Daoy (cell line): Measurements from ENCODE around the gene MAN2C1. TPM values are rescaled to one million over a fixed set of nuclear protein-coding genes. Genes with fewer than 3 reads are reported as not detected.
"Not testable (repeated sequence)": the region's sequence is repeated elsewhere in the genome, so short reads cannot be mapped to it uniquely, and the experiment has no call there.

Source experiments
- DNase-seq: peaks from one replicate; pipeline ENCODE4 v3.0.0-alpha.2; 2015; ENCODE audit warnings: low read depth
- total RNA-seq: library from RNA; depleted of rRNA; stranded (reverse); fragments of >200 nt; shearing (Covaris generic); gene quantifications from 2 replicates; pipeline ENCODE4 v1.2.3, GENCODE V29; 2014; rRNA removed

The MAN2C1 gene
- 77.1 and 77.9 TPM in 2 replicates for total RNA-seq

DNA sequence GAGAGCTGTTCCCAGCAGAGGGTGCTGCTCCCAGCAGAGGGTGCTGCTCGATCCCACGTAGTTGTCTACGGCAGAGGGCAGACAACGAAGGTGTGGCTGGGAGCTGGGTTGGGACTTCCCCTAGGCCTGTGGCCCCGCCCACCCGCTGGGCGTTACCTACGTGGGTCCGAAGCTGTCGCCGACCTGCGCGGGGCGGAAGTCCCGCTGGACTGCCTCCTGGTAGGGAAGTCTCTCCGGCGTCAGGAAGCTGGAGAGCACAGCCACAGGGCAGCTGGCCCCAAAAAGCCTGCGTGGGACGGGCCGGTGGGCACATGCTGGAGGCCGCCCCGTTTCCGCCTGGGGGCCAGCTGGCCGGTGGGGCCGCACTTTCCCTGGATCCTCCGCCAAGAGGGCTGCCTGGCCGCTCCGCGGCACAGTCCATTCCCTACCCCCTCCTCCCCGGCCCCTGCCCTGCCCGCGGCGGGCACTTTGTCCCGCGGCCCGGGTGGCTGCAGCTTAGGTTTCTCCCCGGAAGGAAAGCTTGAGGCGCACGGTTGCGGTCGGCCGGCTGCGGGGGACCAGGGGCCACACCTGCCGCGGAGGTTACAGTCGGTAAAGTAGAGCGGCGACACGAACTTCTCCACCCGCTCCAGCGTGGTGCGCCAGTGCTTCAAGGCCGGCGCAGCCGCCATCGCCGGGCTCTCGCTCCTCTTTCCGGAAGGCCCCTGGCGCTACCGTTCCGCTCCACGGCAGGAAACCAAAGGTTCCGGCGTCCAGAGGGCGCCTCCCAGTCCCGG lies at the start of gene MAN2C1:
Gene MAN2C1 (minus strand): TSS at position 695 of the 776 bp plus-strand sequence. CDS start 24 bp downstream, at position 671.
- DNase-seq, result peak; percentile 97

- DNase-seq, result no peak
Observed at GRCh38 chr15:75416584-75416983, 48.2 kb upstream of the MAN2C1 start.

DNA sequence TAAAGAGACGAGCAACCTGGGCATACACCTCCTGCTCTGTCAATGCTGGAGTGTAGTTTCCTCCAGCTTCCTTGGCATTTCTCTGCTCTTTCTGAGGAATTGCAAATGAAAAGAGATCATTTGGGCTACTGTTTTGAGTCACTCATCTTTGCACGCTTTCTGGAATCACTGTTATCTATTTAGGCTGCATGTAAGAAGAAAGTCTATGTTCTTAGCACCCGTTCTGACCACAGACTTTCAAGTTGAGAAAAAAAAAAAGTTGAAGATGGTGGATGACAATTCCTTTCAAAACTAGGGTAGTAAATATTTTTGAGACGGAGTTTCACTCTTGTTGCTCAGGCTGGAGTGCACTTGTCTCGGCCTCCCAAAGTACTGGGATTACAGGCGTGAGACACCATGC lies 41.8 kb upstream of the MAN2C1 start:
- DNase-seq, result no peak

DNA sequence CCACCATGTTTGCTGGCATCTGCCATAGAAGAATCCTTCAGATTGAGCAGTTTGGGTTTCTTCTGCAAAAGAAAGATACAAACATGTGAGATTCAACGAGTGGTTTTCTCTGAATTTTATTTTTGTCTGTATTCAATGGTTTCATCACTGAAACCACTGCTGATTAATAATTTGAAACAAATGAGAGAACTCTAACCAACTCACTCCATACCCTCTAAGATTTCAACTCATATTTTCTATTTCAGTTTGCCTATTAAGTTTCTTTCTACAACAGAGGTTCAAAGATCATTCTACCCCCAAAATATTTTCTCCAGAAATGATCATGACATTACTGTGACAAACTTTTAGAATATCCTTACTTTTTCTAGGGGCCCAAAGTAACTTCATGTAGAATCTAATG lies 38.7 kb upstream of the MAN2C1 start:
- no peak for DNase-seq

DNA sequence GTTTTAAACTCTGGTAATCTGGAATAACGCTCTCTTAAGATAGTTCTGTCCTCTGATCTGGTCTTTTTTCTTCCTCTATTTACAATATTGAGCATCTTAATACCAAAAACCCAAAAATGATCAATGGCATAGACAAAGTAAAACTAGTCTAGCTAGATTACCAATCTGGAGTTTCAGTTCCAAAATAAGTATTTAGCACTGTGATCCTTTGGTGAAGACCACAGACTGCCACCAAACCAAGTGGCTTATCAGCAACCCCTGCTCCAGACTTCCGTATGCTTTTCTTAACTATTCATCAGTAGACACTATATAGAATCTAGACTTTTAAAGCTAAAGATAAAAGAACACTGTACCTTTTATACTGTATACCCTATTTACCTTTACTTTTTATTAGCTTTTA lies 35.5 kb upstream of the MAN2C1 start:
- DNase-seq, result no peak

GRCh38 chr15:75397494-75397893 lies 29.1 kb upstream of the MAN2C1 start:
- no peak for DNase-seq

DNA sequence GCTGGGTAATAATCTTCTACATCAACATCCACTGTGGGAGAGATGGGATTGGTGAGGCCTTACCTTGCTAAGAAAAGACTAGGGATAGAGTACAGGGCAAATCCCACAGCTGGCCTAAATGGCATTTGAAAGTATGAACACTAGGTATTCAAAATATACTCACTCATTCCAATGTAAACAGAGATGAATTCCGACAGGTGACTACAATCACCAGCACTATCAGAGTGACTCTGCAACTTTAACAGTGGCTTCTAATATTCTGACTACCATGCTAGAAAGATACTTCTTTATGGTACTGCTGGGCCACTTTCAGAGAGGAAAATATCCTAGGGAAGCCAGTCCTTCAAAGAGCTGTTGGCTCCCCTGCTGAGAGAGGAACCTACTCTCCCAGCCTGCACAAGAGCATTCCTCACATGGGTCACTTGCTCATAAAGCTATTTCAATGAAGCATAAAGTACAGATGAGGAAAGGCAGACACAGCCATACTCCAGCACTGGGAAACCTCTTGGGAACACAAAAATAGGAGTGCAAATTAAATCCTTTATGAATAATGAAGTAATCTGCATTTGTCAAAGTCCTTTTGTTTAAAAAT lies 21.5 kb upstream of the MAN2C1 start:
- no peak for DNase-seq

DNA sequence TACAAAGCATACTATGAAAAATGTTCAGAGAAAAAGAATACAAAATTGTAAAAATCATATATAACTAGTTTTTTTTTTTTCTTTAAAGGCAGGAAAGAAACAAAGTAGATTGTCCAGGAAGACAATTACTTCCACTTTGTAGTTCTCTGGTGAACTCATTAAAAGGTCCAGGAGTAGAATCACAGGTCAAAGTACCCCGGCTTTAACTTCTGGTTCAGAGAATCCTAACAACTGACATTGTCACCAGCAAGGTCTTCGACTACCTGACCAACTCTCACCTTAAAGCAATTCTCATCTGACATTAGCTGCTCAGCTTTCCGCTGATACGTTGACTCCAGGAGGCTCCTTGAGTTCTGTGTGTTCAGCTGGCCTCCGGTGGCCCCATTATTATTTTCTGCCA lies 15.6 kb upstream of the MAN2C1 start:
- not testable (repeated sequence) for DNase-seq

GRCh38 chr15:75380773-75381172 lies 12.4 kb upstream of the MAN2C1 start:
- DNase-seq, result no peak

DNA sequence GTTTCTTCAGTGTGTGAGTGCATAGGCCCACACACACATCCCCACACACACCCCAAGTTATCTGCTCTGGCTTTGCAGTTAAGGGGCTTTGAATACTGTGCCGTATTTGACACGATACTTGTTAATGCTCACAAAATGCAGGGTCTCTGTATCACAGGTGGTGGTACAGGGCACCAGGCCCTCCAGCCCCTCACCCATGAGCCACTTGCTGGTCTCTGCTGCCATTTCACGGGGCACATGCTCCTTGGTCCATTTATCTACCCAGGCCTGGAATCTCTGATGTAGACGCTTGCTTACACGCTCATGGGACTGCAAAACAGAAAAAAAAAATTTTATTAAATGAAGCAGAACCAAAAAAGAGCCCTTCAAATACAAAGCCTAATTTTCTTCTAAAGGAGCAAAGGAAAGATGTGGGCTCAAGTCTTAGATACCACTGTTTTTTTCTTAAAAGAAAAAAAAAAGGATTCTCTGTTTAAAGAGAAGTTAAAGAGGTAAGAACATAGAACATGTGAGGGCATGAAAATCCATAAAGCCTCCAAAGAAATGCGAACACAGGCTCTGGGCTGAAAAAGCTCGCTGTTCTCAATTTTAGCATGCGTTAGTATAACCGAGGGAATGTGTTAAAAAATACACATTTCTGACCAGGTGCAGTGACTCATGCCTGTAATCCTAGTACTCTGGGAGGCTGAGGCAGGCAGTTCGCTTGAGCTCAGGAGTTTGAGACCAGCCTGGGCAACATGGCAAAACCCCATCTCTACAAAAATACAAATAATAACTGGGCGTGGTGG lies 3.7 kb upstream of the MAN2C1 start:
- DNase-seq, result no peak

- DNase-seq, result no peak
Observed at GRCh38 chr15:75371486-75371885, 3.1 kb upstream of the MAN2C1 start.

DNA sequence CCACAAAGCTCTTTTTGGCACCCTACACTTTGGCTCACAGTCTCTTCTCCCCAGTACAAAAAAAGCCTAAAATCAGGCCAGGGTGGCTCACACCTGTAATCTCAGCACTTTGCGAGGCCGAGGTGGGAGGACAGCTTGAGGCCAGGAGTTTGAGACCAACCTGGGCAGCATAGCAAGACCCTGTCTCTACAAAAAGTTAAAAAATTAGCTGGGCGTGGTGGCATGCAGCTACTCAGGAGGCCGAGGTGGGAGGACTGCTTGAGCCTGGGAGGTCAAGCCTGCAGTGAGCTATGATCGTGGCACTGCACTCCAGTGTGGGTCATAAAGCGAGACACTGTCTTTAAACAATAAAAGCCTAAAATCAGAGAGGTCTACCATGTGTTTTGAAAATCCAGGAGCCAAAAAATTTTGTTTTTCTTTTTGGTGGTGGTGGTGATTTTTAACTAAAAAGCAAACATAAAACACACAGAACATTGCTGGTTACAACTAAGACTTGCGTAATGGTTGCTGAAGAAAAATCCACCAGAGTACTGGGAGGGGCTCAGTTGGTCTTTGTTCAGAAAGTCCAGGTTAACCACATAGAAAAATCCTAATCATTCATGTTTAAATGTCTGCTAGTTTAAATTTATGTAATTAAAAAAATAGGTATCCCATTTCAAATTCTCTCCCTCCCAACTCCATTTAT lies 1.6 kb upstream of the MAN2C1 start:
- DNase-seq, result no peak

DNA sequence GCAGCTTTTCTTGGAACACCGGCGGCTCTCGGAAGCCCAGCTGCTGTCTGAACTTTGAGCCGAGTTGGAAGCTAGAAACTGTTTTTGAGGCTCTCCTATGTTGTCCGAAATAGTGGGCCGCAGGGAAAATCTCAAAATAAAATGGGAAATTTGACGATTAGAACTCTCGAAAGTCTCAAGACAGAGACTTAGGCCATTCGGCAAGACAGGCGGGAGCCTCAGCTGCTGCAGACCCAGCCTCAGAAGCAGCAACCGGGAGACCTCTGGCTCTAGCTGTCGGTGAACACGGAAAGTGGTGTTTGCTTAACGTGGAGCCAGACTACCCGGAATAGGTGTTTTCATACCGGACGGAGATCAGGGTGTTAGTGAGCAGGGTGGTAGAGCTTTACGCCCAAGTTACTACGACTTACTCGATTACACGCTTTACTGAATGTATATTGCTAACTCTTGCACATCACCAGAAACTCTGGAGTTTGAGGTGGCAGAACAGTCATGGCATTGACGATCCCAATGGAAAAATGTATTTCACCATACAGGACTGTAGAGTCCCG lies 357 bp upstream of the MAN2C1 start:
- DNase-seq, result no peak

DNA sequence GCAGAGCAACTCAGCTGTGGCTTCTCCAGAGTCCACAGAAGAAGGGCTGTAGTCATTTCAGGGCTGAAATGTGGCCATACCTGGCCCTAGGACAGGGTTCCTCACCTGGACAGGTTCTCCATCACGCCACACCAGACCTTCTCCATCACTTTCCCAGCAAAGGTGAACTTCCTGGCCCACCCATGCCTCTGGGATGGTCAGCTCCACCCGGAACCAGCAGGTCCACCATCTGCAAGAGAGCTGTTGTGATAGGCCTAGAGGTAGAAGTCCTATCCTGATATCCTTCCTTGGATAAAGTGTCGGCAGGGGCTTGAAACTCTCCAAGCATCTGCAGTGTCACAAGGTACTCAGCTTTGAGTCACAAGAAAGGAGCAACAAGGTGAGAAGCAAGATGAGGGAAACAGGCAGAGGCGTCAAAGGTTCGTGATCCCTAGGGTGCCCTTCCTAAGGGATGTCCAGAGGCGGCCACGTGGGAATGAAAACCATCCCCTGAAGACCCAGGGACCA lies 948 bp downstream of the MAN2C1 start:
- no peak for DNase-seq

- DNase-seq, result no peak
Observed at GRCh38 chr15:75367006-75367405, 1.4 kb downstream of the MAN2C1 start.

- DNase-seq, result no peak
Observed at GRCh38 chr15:75366163-75366562, 2.2 kb downstream of the MAN2C1 start.

DNA sequence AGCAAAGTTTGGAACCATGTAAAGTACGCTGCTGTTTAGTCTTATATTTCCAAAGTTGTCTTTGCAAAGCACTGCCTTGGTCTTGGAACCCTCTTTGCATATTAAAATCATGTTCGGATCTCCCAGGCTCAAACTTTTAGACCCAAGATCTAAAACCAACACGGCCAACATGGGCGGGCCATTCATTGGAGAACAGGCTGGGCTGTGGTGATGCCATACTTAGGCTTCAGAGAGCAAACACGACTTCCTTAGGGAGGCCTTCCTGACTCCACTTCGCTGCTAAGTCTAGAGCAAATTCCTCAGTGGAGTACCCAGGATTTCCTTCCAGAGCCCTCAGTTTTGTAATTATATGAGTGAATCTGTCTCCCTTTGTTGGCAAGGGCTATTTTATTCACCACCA lies 3.5 kb downstream of the MAN2C1 start:
- DNase-seq, result no peak

- no peak for DNase-seq
Observed at GRCh38 chr15:75363786-75364185, 4.6 kb downstream of the MAN2C1 start.

DNA sequence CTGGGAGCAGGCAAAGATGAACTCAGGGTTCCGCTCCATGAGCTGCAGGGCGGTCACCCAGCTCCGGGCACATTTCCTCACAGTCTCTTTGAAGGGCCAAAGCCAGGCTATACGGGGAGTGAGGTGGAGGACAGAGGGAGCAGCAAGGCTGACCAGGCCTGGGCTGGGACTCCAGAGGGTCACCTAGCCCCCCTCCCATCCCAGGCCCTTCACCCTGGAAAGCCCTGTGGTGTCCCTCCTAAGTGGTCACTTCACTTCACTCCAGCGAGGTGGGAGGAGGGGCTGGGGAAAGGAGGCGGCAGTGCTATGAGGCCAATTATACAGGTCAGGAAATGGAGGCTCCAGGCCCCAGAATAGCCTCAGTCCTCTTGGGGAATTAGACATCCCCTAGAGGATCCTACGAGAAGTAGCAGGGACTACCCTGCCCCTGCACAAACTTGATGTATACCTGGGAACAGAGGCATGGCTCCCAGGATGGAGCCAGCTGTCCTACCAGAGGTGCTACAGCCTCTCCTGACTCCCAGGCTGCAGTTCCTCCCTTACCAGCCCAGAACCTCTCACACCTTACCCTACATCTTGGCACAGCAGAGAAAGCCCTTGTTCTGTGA lies 5.7 kb downstream of the MAN2C1 start:
- DNase-seq, result no peak

DNA sequence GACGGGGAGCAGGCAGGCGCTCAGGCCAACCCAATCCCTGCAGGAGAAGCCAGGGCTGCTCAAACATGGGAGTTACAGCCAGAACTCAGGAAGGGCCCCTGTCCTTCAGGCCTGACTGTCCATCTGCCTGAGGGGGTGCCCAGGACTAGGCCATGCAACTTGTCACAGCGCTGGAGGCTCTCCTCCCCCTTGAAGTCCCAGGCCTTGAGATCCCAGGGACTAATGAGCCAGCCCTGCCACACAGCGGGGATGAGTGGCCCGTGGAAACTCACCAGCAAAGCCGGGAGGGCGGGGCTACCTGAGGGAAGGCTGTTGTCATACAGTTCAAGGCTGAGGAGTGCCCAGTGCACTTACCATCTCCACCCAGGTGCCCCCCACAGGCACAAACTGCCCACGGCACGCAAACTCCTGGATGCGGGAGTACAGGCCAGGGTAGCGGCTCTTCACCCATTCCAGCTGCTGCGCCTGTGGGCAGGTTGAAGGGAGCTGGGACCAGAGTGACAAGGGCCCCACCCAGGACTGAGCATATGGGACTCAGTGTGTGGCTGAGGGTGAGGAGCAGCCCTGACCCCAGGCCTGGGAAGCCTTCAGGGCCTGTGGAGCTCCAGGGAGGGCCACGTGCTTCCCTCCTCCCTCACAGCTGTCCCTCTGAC lies 6.3 kb downstream of the MAN2C1 start:
- no peak for DNase-seq
